Cerebellar cortex (tissue), 1 donor: ENCODE data around the gene CFDP1.
"Not testable (repeated sequence)": the region's sequence is repeated elsewhere in the genome, so short reads cannot be mapped to it uniquely, and the experiment has no call there.

Experiments used
- DNase-seq: peaks from one replicate; pipeline ENCODE4 v3.0.0-alpha.2; 2015; ENCODE audit warnings: low spot score

CFDP1 gene

DNA sequence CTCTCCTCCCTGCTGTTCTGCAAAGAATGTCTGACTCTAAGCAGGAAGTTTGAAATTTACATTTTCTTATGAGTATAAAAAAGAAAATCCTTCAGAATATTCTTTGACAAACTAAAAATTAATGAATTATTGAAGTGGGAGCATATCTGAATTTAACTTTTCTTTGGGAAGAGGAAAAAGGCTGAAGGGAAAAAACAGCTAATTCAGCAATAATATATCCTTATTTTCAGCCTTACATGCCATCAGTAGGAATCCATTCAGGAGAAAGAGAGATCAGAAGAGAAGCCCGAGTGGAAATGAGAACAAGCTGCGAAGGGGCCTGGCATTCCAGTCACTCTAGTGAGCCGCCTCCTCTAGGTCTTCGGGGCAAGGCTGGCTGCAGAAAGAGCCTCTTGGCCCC is 140.1 kb downstream of the CFDP1 start:
- no peak for DNase-seq

GRCh38 chr16:75292691-75293090 is 140.6 kb downstream of the CFDP1 start:
- no peak for DNase-seq

DNA sequence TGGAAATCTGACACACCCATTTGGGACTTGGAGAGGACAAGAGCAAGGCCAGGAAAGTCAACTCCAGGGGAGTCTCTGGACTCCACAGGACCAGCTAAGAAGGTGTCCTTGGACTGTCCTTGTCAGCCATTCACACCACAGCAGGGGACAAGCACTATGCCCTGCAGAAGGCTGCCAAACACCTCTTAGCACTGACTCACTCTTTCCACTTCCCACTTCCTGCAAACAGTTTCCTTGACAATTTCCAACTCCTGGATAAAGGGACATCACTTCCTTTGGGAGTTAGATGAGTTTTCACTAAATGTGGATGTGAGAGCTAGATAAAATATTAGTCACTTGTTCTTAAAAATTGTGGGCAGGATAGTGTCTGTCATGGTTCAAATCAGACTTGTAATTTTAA is 144.1 kb downstream of the CFDP1 start:
- no peak for DNase-seq

DNA sequence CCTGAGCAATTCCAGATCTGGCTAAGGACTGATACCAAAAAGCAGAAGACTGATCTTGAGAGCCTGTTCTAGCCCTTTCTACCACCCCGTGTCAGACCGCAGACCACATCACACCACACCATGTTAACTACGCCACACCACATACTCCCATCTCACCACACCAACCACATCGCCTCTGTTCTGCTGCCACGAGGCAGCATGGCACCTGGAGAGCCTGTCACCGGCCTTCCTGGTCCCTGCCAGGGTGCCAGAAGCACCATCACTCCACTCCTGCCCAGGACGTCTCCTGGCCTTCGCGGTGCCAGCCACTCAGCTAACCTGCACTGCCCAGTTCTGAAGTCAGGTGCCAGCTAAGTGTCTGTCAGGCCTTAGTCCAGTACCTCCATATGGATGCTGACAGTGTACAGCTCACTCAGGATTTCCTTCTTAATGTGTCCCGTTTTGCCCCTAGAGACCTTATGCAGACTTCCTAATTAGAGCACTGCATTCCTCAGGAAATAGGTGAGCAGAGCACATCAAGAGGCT is 144.6 kb downstream of the CFDP1 start:
- peak; percentile 34 for DNase-seq

- DNase-seq: no peak
Measured at GRCh38 chr16:75288181-75288580, 145.1 kb downstream of the CFDP1 start.

DNA sequence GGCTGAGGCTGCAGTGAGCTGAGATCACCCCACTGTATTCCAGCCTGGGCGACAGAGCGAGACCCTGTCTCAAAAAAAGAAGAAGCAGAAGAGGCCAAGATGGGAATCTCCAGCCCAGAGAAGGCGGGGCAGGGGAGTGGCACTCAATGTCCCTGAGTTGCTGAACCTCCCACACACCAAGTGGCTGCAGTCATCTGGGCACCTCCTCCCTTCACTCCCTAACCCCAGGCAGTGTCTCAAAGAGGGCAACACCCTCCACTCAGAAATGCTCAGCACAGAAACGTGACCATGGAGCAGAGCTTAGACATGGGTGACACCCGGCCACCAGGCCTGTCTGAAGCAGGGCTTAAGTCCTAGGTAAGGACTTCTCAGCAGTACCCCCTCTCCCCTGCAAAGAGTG is 145.6 kb downstream of the CFDP1 start:
- DNase-seq: no peak

DNA sequence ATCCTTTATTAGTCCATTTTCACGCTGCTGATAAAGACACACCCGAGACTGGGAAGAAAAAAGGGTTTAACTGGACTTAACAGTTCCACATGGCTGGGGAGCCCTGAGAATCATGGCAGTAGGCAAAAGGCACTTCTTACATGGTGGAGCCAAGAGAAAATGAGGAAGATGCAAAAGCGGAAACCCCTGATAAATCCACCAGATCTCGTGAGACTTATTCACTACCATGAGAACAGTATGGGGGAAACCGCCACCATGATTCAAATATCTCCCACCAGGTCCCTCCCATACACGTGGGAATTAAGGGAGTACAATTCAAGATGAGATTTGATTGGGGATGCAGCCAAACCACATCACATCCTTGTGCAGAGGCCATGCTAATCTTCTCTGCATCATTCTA is 146.9 kb downstream of the CFDP1 start:
- no peak for DNase-seq

DNA sequence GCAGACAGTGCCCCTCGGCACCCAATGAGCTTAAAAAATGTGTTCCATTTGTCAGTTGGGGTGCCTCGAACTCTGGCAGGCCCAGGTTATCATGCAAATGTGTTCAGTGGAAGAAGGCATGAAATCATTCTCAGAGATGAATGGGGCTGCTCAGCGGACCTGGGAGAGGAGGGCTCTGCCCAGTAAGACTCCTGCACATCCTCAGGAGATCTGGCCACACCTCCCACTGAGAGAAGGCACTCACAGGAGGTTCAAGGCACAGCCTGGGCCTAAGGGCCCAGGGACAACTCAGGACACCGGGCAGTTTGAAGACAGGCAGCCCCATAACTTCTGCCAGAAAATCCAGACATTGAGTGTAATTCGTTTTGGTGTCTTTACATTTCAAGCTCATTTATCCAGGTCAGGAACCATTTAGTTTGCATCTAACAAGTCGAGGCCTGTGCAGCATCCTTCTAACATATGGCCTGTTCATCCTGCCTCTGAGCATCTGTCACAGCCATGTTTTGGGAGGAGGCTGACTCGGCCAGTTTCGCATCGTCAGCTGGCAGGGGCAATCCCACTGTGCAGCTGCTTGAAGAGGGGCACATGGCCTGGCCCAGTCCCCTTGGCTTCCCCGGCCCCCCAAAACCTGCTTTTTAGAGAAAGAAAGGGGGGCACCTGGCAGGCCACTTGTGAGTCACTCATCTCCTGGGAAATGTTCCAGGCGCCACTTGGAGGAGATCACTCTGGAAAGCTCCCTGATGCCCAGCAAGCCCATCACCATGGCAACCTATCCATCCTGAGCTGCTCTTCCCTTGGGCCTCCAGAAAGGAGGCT is 150.6 kb downstream of the CFDP1 start:
- peak; percentile 95 for DNase-seq

DNA sequence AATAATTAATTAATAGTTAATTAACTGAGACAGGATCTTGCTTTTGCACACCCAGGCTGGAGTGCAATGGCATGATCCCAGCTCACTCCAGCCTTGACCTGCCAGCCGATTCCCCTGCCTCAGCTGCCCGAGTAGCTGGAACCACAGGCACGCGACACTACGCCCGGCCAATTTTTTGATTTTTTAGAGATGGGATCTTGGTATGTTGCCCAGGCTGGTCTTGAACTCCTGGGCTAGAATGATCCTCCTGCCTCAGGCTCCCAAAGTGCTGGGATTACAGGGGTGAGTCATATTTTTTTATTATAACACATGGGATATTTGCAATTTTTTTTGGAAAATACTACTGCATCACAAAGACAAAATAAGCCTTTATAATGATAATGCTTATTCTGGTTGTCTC is 151.5 kb downstream of the CFDP1 start:
- no peak for DNase-seq

- DNase-seq: not testable (repeated sequence)
Measured at GRCh38 chr16:75281009-75281408, 152.3 kb downstream of the CFDP1 start.

GRCh38 chr16:75280331-75280804 is 152.9 kb downstream of the CFDP1 start:
- DNase-seq: no peak

GRCh38 chr16:75279305-75279704 is 154.0 kb downstream of the CFDP1 start:
- peak; percentile 89 for DNase-seq

GRCh38 chr16:75273054-75273925 is 160.0 kb downstream of the CFDP1 start:
- no peak for DNase-seq

DNA sequence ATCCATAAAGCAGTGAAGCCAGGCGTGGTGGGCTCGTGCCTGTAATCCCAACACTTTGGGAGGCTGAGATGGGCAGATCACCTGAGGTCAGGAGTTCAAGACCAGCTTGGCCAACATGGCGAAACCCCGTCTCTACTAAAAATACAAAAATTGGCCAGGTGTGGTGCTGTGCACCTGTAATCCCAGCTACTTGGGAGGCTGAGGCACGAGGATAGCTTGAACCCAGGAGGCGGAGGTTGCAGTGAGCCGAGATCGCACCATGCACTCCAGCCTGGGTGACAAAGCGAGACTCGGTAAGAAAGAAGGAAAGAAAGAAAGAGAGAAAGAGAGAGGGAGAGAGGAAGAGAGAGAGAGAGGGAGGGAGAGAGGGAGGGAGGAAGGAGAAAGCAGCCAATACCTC is 160.7 kb downstream of the CFDP1 start:
- DNase-seq: not testable (repeated sequence)

- DNase-seq: no peak
Measured at GRCh38 chr16:75272097-75272551, 161.2 kb downstream of the CFDP1 start.

GRCh38 chr16:75271441-75272096 is 161.7 kb downstream of the CFDP1 start:
- no peak for DNase-seq

DNA sequence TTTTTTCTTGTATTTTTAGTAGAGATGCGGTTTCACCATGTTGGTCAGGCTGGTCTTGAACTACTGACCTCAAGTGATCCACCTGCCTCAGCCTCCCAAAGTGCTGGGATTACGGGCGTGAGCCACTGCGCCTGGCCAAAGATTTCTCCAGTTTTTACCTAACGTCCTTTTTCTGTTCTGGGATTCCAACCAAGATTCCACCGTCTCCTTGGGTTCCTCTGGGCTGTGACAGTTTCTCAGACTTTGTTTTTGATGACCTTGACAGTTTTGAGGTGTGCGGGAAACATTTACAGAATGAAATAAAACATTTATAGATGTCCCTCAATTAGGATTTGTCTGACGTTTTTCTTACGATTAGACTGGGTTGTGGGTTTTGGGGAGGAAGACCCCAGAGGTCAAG is 163.9 kb downstream of the CFDP1 start:
- DNase-seq: not testable (repeated sequence)

- DNase-seq: no peak
Measured at GRCh38 chr16:75267631-75268264, 165.6 kb downstream of the CFDP1 start.

GRCh38 chr16:75266738-75267630 is 166.3 kb downstream of the CFDP1 start:
- no peak for DNase-seq

DNA sequence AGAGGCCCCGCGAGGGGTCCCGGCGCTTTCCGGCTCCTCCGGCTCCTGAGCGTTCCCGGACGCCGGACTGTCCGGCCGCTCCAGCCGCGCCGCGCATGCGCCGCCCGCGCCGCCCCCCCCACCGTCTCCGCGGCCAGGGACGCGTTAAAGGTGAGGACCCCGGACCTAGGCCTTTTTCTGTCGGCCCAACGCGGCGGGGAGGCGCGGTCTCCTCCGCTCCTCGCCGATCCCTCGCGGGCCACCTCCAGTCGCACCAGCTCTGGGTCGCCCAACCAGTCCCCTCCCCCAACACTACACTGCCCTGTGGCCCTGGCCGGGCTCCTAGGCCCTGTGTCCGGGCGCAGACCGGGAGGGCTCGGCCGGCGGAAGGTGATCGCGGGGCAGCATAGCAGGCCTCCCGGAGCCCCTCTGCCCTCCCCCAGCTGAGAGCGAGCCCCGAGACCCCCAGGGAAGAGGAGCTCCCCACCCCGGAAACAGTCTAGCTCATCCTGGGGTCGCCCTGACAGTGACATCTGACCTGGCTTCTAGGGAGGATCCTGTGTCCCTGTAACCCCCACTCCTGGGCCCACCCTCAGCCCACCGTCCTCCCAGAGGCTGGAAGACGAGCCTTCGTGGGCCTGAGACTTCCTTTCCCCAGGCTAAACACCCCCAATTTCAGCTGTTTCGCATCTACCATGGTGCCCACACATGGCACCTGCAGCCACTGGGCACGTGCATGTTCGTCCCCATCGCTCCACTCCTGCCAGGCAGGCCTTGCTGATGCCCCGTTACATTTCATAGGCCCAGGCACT is 167.2 kb downstream of the CFDP1 start:
- DNase-seq: peak; percentile 80
